ENCODE data around the gene MINDY4. TPM values are rescaled to one million over a fixed set of nuclear protein-coding genes. Genes with fewer than 3 reads are reported as not detected.

MINDY4 gene
- total and polyA plus RNA-seq, 4 donors = 0.93 to 6.1 (median 1.9) TPM

- Histone ChIP-seq H3K9ac (ENCODE audit: low read depth in 1 of 2, low read length in 2 of 2) (no peak overlapping the region), H3K27me3 (ENCODE audit: control insufficient read depth in 4 of 4, insufficient read depth in 4 of 4, low read length in 3 of 4) (no peaks in the 10 kb centered on the region), H3K4me3 (ENCODE audit: low read depth in 1 of 3, low read length in 3 of 3) (peak overlapping the region in 1 of 3 donors; percentile 3), H3K4me1 (ENCODE audit: control insufficient read depth in 4 of 4, insufficient read depth in 4 of 4, low read length in 3 of 4) (peaks cover 0 to 10% (median 0%) of the 10 kb centered on the region in 4 donors), H3K36me3 (ENCODE audit: control insufficient read depth in 4 of 4, insufficient read depth in 3 of 4, low read depth in 1 of 4, low read length in 3 of 4) (no peaks in the 10 kb centered on the region), H3K9me3 (ENCODE audit: control insufficient read depth in 4 of 4, low read length in 3 of 4) (no peaks in the 10 kb centered on the region), H3K27ac (ENCODE audit: low read depth in 1 of 2, low read length in 2 of 2) (peak overlapping the region in 1 of 2 donors; percentile 43)
- DNase-seq (ENCODE audit: low spot score) = no peak
- no peak for TF ChIP-seq FOXA1 (IDR thresholded peaks at IDR 0.05)
- TF ChIP-seq GABPA (IDR thresholded peaks at IDR 0.05 in 1 of 2, conservative IDR thresholded peaks at IDR 0.05 in 1 of 2) = no peak
- TF ChIP-seq REST (IDR thresholded peaks at IDR 0.05) = no peak
- TF ChIP-seq YY1 (IDR thresholded peaks at IDR 0.05) = no peak
- TF ChIP-seq, protein P1, sequence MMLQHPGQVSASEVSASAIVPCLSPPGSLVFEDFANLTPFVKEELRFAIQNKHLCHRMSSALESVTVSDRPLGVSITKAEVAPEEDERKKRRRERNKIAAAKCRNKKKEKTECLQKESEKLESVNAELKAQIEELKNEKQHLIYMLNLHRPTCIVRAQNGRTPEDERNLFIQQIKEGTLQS (IDR thresholded peaks at IDR 0.05) = no peak
- no peak for TF ChIP-seq TAF1 (conservative IDR thresholded peaks at IDR 0.05)
- no peak for TF ChIP-seq EGR1 (IDR thresholded peaks at IDR 0.05; ENCODE audit: low read depth in 2 of 2)
- TF ChIP-seq JUND (IDR thresholded peaks at IDR 0.05) = no peak
- no peak for TF ChIP-seq RAD21 (IDR thresholded peaks at IDR 0.05)
- TF ChIP-seq SP1 (IDR thresholded peaks at IDR 0.05) = peak; percentile 17
- TF ChIP-seq NR2F2 (IDR thresholded peaks at IDR 0.05) = peak; percentile 84
- 84% methylated on average over 20 of the region's 22 CpGs for WGBS
Measured at GRCh38 chr7:30755384-30756154, 15.6 kb upstream of the MINDY4 start.

- H3K27ac ChIP-seq (ENCODE audit: low read depth in 1 of 2, low read length in 2 of 2) = no peak overlapping the region
- no peak for TF ChIP-seq JUND (IDR thresholded peaks at IDR 0.05)
- TF ChIP-seq NR2F2 (IDR thresholded peaks at IDR 0.05) = no peak
- no peak for TF ChIP-seq RXRA (IDR thresholded peaks at IDR 0.05)
- TF ChIP-seq REST (IDR thresholded peaks at IDR 0.05) = no peak
- TF ChIP-seq YY1 (IDR thresholded peaks at IDR 0.05) = no peak
- TF ChIP-seq, protein P1 (IDR thresholded peaks at IDR 0.05) = no peak
- no peak for TF ChIP-seq SP1 (IDR thresholded peaks at IDR 0.05)
- TF ChIP-seq, protein P2, sequence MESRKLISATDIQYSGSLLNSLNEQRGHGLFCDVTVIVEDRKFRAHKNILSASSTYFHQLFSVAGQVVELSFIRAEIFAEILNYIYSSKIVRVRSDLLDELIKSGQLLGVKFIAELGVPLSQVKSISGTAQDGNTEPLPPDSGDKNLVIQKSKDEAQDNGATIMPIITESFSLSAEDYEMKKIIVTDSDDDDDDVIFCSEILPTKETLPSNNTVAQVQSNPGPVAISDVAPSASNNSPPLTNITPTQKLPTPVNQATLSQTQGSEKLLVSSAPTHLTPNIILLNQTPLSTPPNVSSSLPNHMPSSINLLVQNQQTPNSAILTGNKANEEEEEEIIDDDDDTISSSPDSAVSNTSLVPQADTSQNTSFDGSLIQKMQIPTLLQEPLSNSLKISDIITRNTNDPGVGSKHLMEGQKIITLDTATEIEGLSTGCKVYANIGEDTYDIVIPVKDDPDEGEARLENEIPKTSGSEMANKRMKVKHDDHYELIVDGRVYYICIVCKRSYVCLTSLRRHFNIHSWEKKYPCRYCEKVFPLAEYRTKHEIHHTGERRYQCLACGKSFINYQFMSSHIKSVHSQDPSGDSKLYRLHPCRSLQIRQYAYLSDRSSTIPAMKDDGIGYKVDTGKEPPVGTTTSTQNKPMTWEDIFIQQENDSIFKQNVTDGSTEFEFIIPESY (IDR thresholded peaks at IDR 0.05) = no peak
- TF ChIP-seq GABPA (IDR thresholded peaks at IDR 0.05 in 1 of 2, conservative IDR thresholded peaks at IDR 0.05 in 1 of 2) = no peak
- no peak for TF ChIP-seq FOXA2 (IDR thresholded peaks at IDR 0.05)
- no peak for TF ChIP-seq RAD21 (IDR thresholded peaks at IDR 0.05)
- peaks cover 0 to 5% (median 0%) of the 10 kb centered on the region in 4 donors for H3K4me1 ChIP-seq (ENCODE audit: control insufficient read depth in 4 of 4, insufficient read depth in 4 of 4, low read length in 3 of 4)
- DNase-seq (ENCODE audit: low spot score) = no peak
- no peaks in the 10 kb centered on the region for H3K9me3 ChIP-seq (ENCODE audit: control insufficient read depth in 4 of 4, low read length in 3 of 4)
- WGBS = 82% methylated on average over 6 of the region's 6 CpGs
- H3K36me3 ChIP-seq (ENCODE audit: control insufficient read depth in 4 of 4, insufficient read depth in 3 of 4, low read depth in 1 of 4, low read length in 3 of 4) = no peaks in the 10 kb centered on the region
- no peak overlapping the region for H3K9ac ChIP-seq (ENCODE audit: low read depth in 1 of 2, low read length in 2 of 2)
- no peaks in the 10 kb centered on the region for H3K27me3 ChIP-seq (ENCODE audit: control insufficient read depth in 4 of 4, insufficient read depth in 4 of 4, low read length in 3 of 4)
- no peak overlapping the region for H3K4me3 ChIP-seq (ENCODE audit: low read depth in 1 of 3, low read length in 3 of 3)
Measured at GRCh38 chr7:30757342-30757692, 13.9 kb upstream of the MINDY4 start.
